Measurements from ENCODE around the gene ENTHD1.

The ENTHD1 gene

DNA sequence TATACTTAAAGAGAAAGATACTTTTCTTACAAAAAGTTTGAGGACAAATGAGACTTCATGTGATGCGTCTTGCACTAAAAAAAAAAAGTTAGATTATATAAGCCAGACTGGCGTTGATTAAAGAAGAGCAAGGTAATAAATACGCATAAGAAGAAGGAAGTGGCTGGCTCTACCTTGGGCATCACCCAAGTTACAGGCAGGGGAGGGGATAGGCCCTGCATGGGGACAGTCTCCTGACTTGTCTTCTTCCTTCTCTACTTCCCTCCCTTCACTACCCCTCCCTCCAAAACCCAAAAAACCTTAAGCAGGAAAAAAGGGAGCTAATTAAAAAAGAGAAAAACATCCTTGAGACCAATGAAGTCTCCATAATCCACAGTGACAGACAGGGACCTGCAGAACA lies 44.3 kb upstream of the ENTHD1 start:
- no peak for DNase-seq (ENCODE audit: extremely low spot score)
- ChIA-PET CTCF (interaction anchor here (1.2 kb wide), 1 partner anchor 11 kb away, joined by 3 read pairs; no protein-coding TSS in a partner anchor), POLR2A (no interaction called here)
- TF ChIP-seq, protein P1, sequence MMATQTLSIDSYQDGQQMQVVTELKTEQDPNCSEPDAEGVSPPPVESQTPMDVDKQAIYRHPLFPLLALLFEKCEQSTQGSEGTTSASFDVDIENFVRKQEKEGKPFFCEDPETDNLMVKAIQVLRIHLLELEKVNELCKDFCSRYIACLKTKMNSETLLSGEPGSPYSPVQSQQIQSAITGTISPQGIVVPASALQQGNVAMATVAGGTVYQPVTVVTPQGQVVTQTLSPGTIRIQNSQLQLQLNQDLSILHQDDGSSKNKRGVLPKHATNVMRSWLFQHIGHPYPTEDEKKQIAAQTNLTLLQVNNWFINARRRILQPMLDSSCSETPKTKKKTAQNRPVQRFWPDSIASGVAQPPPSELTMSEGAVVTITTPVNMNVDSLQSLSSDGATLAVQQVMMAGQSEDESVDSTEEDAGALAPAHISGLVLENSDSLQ (IDR thresholded peaks at IDR 0.05): no peak
- TF ChIP-seq ELF4 (IDR thresholded peaks at IDR 0.05): no peak

DNA sequence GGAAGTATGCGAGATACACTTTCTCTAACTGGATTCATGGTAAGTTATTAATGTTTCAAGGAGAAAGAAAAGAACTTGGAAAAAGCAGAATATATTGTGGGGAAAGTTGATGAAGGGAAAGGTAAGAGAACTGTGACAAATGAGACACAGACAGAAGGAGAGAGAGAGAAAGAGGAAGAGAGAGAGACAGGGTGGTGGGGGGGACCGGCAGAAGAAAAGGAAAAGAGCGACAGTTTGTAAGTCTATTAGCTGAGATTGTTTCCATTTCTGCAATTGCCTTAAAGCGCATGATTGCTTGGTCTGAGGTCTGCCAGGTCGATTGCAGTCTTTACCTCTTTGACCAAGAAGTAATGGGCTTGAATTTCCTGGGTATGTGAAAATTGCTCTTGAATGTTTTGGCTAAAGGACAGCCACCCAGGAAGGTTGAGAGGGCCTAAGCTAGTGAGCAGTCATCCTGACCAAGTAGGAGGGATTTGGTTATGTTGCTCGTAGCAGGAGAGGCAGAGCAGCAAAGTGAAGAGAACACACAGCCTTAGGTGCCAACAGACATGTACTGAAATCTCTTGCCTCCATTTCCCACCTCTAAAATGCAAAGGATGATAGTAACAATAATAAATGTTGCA lies 43.1 kb upstream of the ENTHD1 start:
- TF ChIP-seq NFRKB (IDR thresholded peaks at IDR 0.05): no peak
- no peak for TF ChIP-seq ARNT (IDR thresholded peaks at IDR 0.05)
- TF ChIP-seq SP1 (IDR thresholded peaks at IDR 0.05): no peak
- no peak for TF ChIP-seq FOXM1 (IDR thresholded peaks at IDR 0.05; ENCODE audit: borderline replicate concordance)
- TF ChIP-seq, protein P1 (IDR thresholded peaks at IDR 0.05): no peak
- TF ChIP-seq LEF1 (IDR thresholded peaks at IDR 0.05; ENCODE audit: borderline replicate concordance): no peak
- no peak for TF ChIP-seq FOXK2 (IDR thresholded peaks at IDR 0.05)
- no peak for TF ChIP-seq L3MBTL2 (conservative IDR thresholded peaks at IDR 0.05)
- TF ChIP-seq BHLHE40 (IDR thresholded peaks at IDR 0.05; ENCODE audit: borderline replicate concordance): no peak
- no peak for TF ChIP-seq FOXA1 (IDR thresholded peaks at IDR 0.05)
- TF ChIP-seq CTBP1 (IDR thresholded peaks at IDR 0.05; ENCODE audit: borderline replicate concordance): no peak
- no peak for TF ChIP-seq HDGF (IDR thresholded peaks at IDR 0.05; ENCODE audit: borderline replicate concordance)
- ChIA-PET POLR2A (no interaction called here), CTCF (interaction anchor here (0.6 kb wide), 1 partner anchor 1655 kb away, joined by 3 read pairs; no protein-coding TSS in a partner anchor)
- no peak for DNase-seq (ENCODE audit: extremely low spot score)

- CTCF ChIA-PET: interaction anchor here (0.6 to 0.9 kb wide), 2 partner anchors 89 to 209 kb away, joined by 3 read pairs; no protein-coding TSS in a partner anchor
- no peak for DNase-seq (ENCODE audit: extremely low spot score)
- no peak for TF ChIP-seq L3MBTL2 (conservative IDR thresholded peaks at IDR 0.05)
- TF ChIP-seq FOXM1 (IDR thresholded peaks at IDR 0.05; ENCODE audit: borderline replicate concordance): no peak
- no peak for TF ChIP-seq LEF1 (IDR thresholded peaks at IDR 0.05; ENCODE audit: borderline replicate concordance)
- no peak for TF ChIP-seq ARNT (IDR thresholded peaks at IDR 0.05)
- TF ChIP-seq, protein P1 (IDR thresholded peaks at IDR 0.05): no peak
- TF ChIP-seq SUZ12 (IDR thresholded peaks at IDR 0.05): no peak
- TF ChIP-seq TARDBP (IDR thresholded peaks at IDR 0.05): no peak
- no peak for TF ChIP-seq ELF4 (IDR thresholded peaks at IDR 0.05)
- no peak for TF ChIP-seq FOXA1 (IDR thresholded peaks at IDR 0.05)
- POLR2A ChIA-PET: no interaction called here
These were observed 42.1 kb upstream of the ENTHD1 start for GRCh38 chr22:39935612-39936011.

DNA sequence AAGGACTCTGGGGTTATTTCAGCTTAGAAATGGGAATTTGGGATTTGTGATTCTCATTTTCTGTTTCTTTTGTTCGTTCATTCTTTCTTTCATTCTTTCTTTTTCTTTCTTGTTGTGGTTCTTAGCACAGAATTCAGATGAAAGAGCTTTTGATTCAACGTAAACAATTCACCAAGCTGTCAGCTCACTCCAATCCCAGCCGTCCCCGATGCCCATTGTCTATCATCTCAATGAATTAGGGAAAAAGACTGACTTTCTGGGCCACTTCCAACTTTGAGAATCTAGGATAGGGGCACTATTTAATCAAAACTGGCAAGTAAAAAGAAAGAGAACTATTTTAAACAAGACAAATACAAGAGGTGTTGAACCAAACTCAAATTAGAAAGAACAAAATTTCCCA lies 41.6 kb upstream of the ENTHD1 start:
- ChIA-PET POLR2A (no interaction called here), CTCF (interaction anchor here (0.6 to 1.1 kb wide), 3 partner anchors 9 to 209 kb away, joined by 3 read pairs; no protein-coding TSS in a partner anchor)
- DNase-seq (ENCODE audit: extremely low spot score): no peak
- TF ChIP-seq NFRKB (IDR thresholded peaks at IDR 0.05): no peak
- TF ChIP-seq CTBP1 (IDR thresholded peaks at IDR 0.05; ENCODE audit: borderline replicate concordance): no peak
- no peak for TF ChIP-seq LEF1 (IDR thresholded peaks at IDR 0.05; ENCODE audit: borderline replicate concordance)
- TF ChIP-seq FOXM1 (IDR thresholded peaks at IDR 0.05; ENCODE audit: borderline replicate concordance): no peak
- TF ChIP-seq ARNT (IDR thresholded peaks at IDR 0.05): no peak
- no peak for TF ChIP-seq ZNF384 (IDR thresholded peaks at IDR 0.05)
- TF ChIP-seq TARDBP (IDR thresholded peaks at IDR 0.05): no peak
- TF ChIP-seq, protein P1 (IDR thresholded peaks at IDR 0.05): no peak
- no peak for TF ChIP-seq SP1 (IDR thresholded peaks at IDR 0.05)
- TF ChIP-seq L3MBTL2 (conservative IDR thresholded peaks at IDR 0.05): no peak
- TF ChIP-seq FOXK2 (IDR thresholded peaks at IDR 0.05): no peak
- no peak for TF ChIP-seq SUZ12 (IDR thresholded peaks at IDR 0.05)
- TF ChIP-seq BHLHE40 (IDR thresholded peaks at IDR 0.05; ENCODE audit: borderline replicate concordance): no peak
- TF ChIP-seq ELF4 (IDR thresholded peaks at IDR 0.05): no peak
- no peak for TF ChIP-seq HDGF (IDR thresholded peaks at IDR 0.05; ENCODE audit: borderline replicate concordance)
- no peak for TF ChIP-seq FOXA1 (IDR thresholded peaks at IDR 0.05)

GRCh38 chr22:39933741-39934140 lies 40.2 kb upstream of the ENTHD1 start:
- TF ChIP-seq BHLHE40 (IDR thresholded peaks at IDR 0.05; ENCODE audit: borderline replicate concordance) (no peak), SUZ12 (IDR thresholded peaks at IDR 0.05) (no peak), ZNF384 (IDR thresholded peaks at IDR 0.05) (no peak), ARNT (IDR thresholded peaks at IDR 0.05) (no peak), TARDBP (IDR thresholded peaks at IDR 0.05) (no peak)
- ChIA-PET CTCF (interaction anchor here (1.0 to 2.2 kb wide), 4 partner anchors 9 to 378 kb away, joined by 3 to 8 read pairs (median 4); no protein-coding TSS in a partner anchor), POLR2A (no interaction called here)
- no peak for DNase-seq (ENCODE audit: extremely low spot score)

Measured in HEK293T (cell line).